ENCODE data around the gene LNX1. TPM values are rescaled to one million over a fixed set of nuclear protein-coding genes. Genes with fewer than 3 reads are reported as not detected.

The LNX1 gene
- total and polyA plus RNA-seq, 9 of the 15 experiments (the other 6 are each of a cell fraction or from before 2014, with no cell fraction given): 0.40 to 3.6 (median 2.2) TPM

GRCh38 chr4:53534684-53535083 is 56.6 kb downstream of the LNX1 start:
- no peak overlapping the region for H3K4me3 ChIP-seq
- TF ChIP-seq GTF2E2 (tag; IDR thresholded peaks at IDR 0.05) (no peak), CCAR2 (IDR thresholded peaks at IDR 0.05; ENCODE audit: low read depth, low read length) (no peak), CCNT2 (IDR thresholded peaks at IDR 0.05; ENCODE audit: borderline replicate concordance, extremely low read depth, insufficient read length, low read depth, low read length) (no peak), SMARCB1 (IDR thresholded peaks at IDR 0.05; ENCODE audit: insufficient read length, low read depth) (no peak), HNRNPK (IDR thresholded peaks at IDR 0.05; ENCODE audit: low read depth, low read length, poor library complexity, severe bottlenecking) (no peak), PHF21A (IDR thresholded peaks at IDR 0.05; ENCODE audit: borderline replicate concordance, low read depth) (no peak), SMAD2 (IDR thresholded peaks at IDR 0.05; ENCODE audit: low read depth, low read length) (no peak), COPS2 (conservative IDR thresholded peaks at IDR 0.05) (no peak), MLX (CRISPR knock-in tag; conservative IDR thresholded peaks at IDR 0.05) (no peak), ZBTB11 (CRISPR knock-in tag; IDR thresholded peaks at IDR 0.05) (no peak)
- TF ChIP-seq, protein P1, sequence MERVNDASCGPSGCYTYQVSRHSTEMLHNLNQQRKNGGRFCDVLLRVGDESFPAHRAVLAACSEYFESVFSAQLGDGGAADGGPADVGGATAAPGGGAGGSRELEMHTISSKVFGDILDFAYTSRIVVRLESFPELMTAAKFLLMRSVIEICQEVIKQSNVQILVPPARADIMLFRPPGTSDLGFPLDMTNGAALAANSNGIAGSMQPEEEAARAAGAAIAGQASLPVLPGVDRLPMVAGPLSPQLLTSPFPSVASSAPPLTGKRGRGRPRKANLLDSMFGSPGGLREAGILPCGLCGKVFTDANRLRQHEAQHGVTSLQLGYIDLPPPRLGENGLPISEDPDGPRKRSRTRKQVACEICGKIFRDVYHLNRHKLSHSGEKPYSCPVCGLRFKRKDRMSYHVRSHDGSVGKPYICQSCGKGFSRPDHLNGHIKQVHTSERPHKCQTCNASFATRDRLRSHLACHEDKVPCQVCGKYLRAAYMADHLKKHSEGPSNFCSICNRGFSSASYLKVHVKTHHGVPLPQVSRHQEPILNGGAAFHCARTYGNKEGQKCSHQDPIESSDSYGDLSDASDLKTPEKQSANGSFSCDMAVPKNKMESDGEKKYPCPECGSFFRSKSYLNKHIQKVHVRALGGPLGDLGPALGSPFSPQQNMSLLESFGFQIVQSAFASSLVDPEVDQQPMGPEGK (CRISPR knock-in tag; IDR thresholded peaks at IDR 0.05; ENCODE audit: borderline replicate concordance): no peak
- TF ChIP-seq, protein P2, sequence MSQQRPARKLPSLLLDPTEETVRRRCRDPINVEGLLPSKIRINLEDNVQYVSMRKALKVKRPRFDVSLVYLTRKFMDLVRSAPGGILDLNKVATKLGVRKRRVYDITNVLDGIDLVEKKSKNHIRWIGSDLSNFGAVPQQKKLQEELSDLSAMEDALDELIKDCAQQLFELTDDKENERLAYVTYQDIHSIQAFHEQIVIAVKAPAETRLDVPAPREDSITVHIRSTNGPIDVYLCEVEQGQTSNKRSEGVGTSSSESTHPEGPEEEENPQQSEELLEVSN (IDR thresholded peaks at IDR 0.05; ENCODE audit: borderline replicate concordance in 1 of 2, extremely low read depth in 1 of 2, insufficient read depth in 1 of 2, insufficient read length in 1 of 2, low read depth in 1 of 2, low read length in 1 of 2, poor library complexity in 1 of 2, severe bottlenecking in 1 of 2): no peak

More at GRCh38 chr4:53534684-53535083, 56.6 kb downstream of the LNX1 start:
- no TSS peak for BruUV-seq (replicated peaks)
- ChIA-PET CTCF (ENCODE audit: low intra/inter-chr PET ratio) (no interaction called here), POLR2A (no interaction called here)
- H3K79me2 ChIP-seq (ENCODE audit: control insufficient read depth, insufficient read depth, low read length): no peaks in the 10 kb centered on the region
- no peak overlapping the region for H3K9ac ChIP-seq (ENCODE audit: insufficient read depth in 1 of 2, low read depth in 2 of 2, low read length in 2 of 2)
- H4K20me1 ChIP-seq (replicated peaks; ENCODE audit: control insufficient read depth, insufficient read depth, low read length): no peaks in the 10 kb centered on the region
- ATAC-seq (no peak), DNase-seq (ENCODE audit: extremely low read depth in 1 of 4, low spot score in 3 of 4) (no peak), FAIRE-seq (no peak)
- 0% methylated on average over 2 of the region's 2 CpGs for WGBS (ENCODE audit: insufficient coverage, low coverage, missing lambda C conversion rate)
- H3K4me1 ChIP-seq (replicated peaks in 1 of 2; ENCODE audit: control insufficient read depth in 2 of 2, insufficient read depth in 2 of 2, low read length in 2 of 2): no peaks in the 10 kb centered on the region
- H3K27ac ChIP-seq (ENCODE audit: extremely low read depth, low read depth, low read length): no peak overlapping the region
- no peaks in the 10 kb centered on the region for H3K36me3 ChIP-seq (ENCODE audit: control insufficient read depth, insufficient read depth, low read length)
- peaks cover 4 to 27% of the 10 kb centered on the region in 2 experiments; a peak in 2 of 5 replicates for H3K27me3 ChIP-seq (ENCODE audit: control insufficient read depth in 2 of 2, insufficient read depth in 2 of 2, low read length in 2 of 2)
- no peaks in the 10 kb centered on the region for H3K9me3 ChIP-seq (replicated peaks; ENCODE audit: control insufficient read depth, insufficient read depth, low read depth, low read length)
- no peaks in the 10 kb centered on the region for H3K9me1 ChIP-seq (ENCODE audit: control insufficient read depth, insufficient read depth, low read length)
- in situ Hi-C loops (cut with MboI): no loop called here
- intact Hi-C loops (cut with micrococcal nuclease): no loop called here
- H3K4me2 ChIP-seq (ENCODE audit: insufficient read depth, low read length): no peak overlapping the region
- H2AFZ ChIP-seq (ENCODE audit: low read depth, low read length): no peak overlapping the region
